ENCODE measurements around the gene TMCO4.

DNA sequence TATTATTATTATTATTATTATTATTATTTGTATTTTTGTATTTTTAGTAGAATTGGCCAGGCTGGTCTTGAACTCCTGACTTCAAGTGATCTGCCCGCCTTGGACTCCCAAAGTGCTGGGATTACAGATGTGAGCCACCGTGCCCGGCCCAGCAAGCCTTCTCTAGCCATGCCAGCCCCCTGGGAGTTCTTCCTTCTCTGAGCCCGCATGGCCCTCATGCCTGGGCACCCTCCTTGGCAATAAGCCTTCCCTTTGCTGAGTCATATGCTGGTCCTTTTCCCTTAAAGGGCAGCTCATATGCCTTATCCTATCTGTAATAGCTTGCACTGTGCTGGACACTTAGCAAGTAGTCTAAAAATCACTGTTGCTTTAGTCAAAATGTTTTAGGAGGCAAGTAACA, 164.1 kb downstream of the TMCO4 start:
- TF ChIP-seq, protein P1, sequence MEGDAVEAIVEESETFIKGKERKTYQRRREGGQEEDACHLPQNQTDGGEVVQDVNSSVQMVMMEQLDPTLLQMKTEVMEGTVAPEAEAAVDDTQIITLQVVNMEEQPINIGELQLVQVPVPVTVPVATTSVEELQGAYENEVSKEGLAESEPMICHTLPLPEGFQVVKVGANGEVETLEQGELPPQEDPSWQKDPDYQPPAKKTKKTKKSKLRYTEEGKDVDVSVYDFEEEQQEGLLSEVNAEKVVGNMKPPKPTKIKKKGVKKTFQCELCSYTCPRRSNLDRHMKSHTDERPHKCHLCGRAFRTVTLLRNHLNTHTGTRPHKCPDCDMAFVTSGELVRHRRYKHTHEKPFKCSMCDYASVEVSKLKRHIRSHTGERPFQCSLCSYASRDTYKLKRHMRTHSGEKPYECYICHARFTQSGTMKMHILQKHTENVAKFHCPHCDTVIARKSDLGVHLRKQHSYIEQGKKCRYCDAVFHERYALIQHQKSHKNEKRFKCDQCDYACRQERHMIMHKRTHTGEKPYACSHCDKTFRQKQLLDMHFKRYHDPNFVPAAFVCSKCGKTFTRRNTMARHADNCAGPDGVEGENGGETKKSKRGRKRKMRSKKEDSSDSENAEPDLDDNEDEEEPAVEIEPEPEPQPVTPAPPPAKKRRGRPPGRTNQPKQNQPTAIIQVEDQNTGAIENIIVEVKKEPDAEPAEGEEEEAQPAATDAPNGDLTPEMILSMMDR (conservative IDR thresholded peaks at IDR 0.05; ENCODE audit: low read depth, low read length): no peak
- TF ChIP-seq MXI1 (IDR thresholded peaks at IDR 0.05; ENCODE audit: borderline replicate concordance, low read depth, low read length) (no peak), POLR2A (IDR thresholded peaks at IDR 0.05; ENCODE audit: low read depth, low read length) (no peak), RAD21 (IDR thresholded peaks at IDR 0.05; ENCODE audit: low read length) (no peak), FOS (IDR thresholded peaks at IDR 0.05; ENCODE audit: low read depth, low read length) (no peak), MAZ (IDR thresholded peaks at IDR 0.05; ENCODE audit: borderline replicate concordance, low read depth, low read length) (no peak), BHLHE40 (IDR thresholded peaks at IDR 0.05; ENCODE audit: low read depth, low read length) (no peak), CEBPB (IDR thresholded peaks at IDR 0.05; ENCODE audit: low read depth, low read length) (no peak), RFX5 (IDR thresholded peaks at IDR 0.05; ENCODE audit: low read depth, low read length) (no peak)
- TF ChIP-seq, protein P2, sequence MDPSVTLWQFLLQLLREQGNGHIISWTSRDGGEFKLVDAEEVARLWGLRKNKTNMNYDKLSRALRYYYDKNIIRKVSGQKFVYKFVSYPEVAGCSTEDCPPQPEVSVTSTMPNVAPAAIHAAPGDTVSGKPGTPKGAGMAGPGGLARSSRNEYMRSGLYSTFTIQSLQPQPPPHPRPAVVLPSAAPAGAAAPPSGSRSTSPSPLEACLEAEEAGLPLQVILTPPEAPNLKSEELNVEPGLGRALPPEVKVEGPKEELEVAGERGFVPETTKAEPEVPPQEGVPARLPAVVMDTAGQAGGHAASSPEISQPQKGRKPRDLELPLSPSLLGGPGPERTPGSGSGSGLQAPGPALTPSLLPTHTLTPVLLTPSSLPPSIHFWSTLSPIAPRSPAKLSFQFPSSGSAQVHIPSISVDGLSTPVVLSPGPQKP (IDR thresholded peaks at IDR 0.05; ENCODE audit: borderline replicate concordance, low read depth, low read length): no peak
